ENCODE results near the gene CCNJL. TPM values are rescaled to one million over a fixed set of nuclear protein-coding genes. Genes with fewer than 3 reads are reported as not detected.

CCNJL gene, protein sequence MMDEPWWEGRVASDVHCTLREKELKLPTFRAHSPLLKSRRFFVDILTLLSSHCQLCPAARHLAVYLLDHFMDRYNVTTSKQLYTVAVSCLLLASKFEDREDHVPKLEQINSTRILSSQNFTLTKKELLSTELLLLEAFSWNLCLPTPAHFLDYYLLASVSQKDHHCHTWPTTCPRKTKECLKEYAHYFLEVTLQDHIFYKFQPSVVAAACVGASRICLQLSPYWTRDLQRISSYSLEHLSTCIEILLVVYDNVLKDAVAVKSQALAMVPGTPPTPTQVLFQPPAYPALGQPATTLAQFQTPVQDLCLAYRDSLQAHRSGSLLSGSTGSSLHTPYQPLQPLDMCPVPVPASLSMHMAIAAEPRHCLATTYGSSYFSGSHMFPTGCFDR
- 25.6 TPM for polyA plus RNA-seq (2012; ENCODE audit: insufficient read depth, insufficient read length, low read depth)

DNA sequence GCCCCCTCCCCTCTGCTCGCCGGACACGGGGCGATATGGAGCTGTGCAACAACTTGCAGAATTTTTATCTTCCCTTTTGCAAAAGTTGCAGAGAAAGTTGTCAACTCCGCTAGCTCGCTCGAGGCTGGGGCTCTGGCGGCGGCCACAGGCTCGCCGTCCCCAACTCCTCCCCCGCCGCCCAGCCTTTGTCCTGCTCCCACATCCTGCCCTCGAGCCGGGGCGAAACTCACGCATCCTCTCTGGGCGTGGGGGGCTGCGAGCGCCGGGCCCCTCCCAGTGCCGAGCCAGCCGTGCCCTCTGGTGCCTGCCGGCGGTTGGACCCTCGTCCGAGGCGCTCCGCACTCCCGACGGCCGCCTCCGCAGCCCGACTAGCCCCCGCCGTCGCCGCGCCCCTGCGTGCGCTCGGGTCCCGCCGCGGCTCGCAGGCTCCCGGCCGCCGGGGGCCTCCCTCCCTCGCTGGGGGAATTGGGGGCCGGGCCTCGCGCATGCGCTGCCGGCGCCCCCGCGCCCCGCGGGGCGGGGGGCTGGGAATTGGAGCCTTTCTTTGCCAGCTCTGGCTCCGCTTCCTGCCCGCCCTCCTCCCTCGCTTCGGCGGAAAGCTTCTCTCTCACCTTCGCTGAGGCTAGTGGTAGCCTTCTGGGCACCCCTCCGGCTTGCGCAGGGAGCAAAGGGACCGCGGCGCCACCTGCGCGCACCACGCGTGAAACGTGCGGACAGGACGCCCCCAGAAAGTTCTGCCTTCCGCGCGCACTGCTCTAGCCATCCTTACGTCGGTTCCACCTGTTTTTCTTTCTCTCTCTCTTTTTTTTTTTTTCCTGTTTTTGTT, at the start of gene CCNJL:
Gene CCNJL (minus strand): TSS at position 431 of the 826 bp plus-strand sequence. CDS start 641 bp downstream, outside the sequence.
- TF ChIP-seq, protein P1, sequence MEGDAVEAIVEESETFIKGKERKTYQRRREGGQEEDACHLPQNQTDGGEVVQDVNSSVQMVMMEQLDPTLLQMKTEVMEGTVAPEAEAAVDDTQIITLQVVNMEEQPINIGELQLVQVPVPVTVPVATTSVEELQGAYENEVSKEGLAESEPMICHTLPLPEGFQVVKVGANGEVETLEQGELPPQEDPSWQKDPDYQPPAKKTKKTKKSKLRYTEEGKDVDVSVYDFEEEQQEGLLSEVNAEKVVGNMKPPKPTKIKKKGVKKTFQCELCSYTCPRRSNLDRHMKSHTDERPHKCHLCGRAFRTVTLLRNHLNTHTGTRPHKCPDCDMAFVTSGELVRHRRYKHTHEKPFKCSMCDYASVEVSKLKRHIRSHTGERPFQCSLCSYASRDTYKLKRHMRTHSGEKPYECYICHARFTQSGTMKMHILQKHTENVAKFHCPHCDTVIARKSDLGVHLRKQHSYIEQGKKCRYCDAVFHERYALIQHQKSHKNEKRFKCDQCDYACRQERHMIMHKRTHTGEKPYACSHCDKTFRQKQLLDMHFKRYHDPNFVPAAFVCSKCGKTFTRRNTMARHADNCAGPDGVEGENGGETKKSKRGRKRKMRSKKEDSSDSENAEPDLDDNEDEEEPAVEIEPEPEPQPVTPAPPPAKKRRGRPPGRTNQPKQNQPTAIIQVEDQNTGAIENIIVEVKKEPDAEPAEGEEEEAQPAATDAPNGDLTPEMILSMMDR (IDR thresholded peaks at IDR 0.05; ENCODE audit: low read depth, low read length) = no peak
- Histone ChIP-seq H3K4me1 (no peaks in the 10 kb centered on the region), H3K9me3 (no peaks in the 10 kb centered on the region), H3K36me3 (no peaks in the 10 kb centered on the region), H3K27me3 (no peaks in the 10 kb centered on the region), H3K4me3 (ENCODE audit: low read depth, low read length) (peak within 1 kb of the TSS; percentile 85)
- peak; percentile 84 for DNase-seq

DNA sequence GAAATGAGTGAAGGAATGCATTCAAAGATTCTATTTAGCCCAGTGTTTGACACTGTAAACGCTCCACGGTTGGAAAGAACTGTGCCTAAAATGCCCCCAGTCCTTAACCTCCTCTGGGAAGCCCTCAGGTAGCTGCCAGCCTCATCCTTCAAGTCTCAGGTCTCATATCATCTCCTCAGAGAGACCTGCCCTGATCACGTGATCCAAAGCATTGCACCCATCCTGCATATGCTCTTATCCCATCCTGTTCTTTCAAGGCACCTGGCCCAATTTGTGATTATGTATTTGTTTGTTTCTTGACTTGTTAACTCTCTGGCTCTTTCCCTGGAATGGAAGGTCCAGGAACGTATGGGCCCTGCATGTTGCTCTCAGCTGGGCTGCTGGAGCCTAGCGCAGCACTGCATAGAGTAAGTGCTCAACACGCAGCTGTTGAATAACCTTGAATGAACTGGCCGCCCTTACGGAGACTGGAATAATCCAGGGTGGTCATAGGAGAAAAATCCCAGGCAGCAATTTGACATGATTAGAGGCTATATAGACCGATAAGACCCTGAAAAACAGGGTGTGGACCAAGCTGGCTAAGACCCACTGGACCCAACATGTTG, 49.4 kb upstream of the CCNJL start:
- Histone ChIP-seq H3K36me3 (no peaks in the 10 kb centered on the region), H3K4me3 (ENCODE audit: low read depth, low read length) (no peak overlapping the region), H3K27me3 (no peaks in the 10 kb centered on the region), H3K4me1 (no peaks in the 10 kb centered on the region), H3K9me3 (no peaks in the 10 kb centered on the region)
- TF ChIP-seq, protein P1 (IDR thresholded peaks at IDR 0.05; ENCODE audit: low read depth, low read length) = no peak
- no peak for DNase-seq

DNA sequence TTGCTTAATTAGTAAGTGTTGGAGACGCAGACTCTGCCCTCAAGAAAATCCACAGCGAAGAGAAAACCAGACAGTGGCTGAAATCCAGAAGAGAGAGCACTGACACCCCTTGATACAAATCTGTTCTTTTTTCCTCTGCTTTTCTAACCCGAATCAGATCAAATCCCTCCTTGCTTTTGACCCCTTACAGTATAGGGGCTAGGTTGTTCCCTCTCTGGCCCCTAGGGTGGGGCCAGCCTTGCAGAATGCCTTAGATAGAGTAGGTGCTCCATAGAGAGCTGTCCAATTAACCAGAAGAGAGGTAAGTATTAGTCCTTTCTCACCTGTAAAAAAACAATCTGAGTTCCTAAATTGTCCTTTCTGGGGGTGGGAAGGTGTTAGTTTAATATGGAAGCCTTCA, 47.9 kb upstream of the CCNJL start:
- no peaks in the 10 kb centered on the region for H3K27me3 ChIP-seq
- H3K4me1 ChIP-seq = no peaks in the 10 kb centered on the region
- TF ChIP-seq, protein P1 (IDR thresholded peaks at IDR 0.05; ENCODE audit: low read depth, low read length) = no peak
- H3K4me3 ChIP-seq (ENCODE audit: low read depth, low read length) = no peak overlapping the region
- H3K9me3 ChIP-seq = no peaks in the 10 kb centered on the region
- DNase-seq = no peak
- no peaks in the 10 kb centered on the region for H3K36me3 ChIP-seq

DNA sequence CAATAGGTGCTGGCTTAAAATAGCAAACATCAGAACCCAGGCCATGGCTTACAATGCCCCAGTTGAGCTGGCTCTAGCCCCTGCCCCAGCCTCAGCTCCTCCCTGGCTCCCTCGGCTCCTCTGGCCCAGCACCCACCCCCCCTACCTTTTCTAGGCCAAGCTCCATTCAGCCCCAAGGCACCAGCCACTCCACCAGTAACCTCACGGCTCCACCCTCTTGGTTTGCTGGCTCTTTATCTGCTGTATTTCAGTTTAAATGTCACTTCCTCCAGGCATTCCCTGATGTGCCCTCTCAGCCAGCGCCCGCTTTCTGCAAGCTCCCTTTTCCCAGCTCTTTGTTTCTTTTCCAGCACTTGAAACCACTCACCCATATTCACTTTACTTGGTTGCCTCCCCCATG, 47.5 kb upstream of the CCNJL start:
- Histone ChIP-seq H3K4me1 (no peaks in the 10 kb centered on the region), H3K4me3 (ENCODE audit: low read depth, low read length) (no peak overlapping the region), H3K9me3 (no peaks in the 10 kb centered on the region), H3K27me3 (no peaks in the 10 kb centered on the region), H3K36me3 (no peaks in the 10 kb centered on the region)
- TF ChIP-seq, protein P1 (IDR thresholded peaks at IDR 0.05; ENCODE audit: low read depth, low read length) = no peak
- DNase-seq = no peak

DNA sequence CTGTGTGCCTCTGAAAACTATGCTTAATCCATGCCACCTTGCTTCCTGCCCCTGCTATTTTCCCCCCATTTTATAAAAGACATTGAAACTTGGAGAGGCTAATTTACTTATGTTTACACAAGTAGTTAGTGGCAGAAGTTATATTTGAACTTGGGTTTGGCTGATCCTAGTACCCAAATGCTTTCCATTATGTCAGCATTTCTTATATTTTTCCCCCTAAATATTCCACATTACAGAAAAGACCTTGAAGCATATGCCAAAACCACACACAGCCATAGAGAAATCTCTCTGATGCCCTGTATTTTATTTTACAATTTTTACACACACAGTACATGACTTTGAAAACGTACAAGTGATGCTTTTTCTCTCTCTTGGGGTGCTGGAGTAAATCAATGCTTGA, 46.9 kb upstream of the CCNJL start:
- DNase-seq = no peak
- TF ChIP-seq, protein P1 (IDR thresholded peaks at IDR 0.05; ENCODE audit: low read depth, low read length) = no peak
- H3K4me3 ChIP-seq (ENCODE audit: low read depth, low read length) = no peak overlapping the region
- H3K9me3 ChIP-seq = no peaks in the 10 kb centered on the region
- H3K36me3 ChIP-seq = no peaks in the 10 kb centered on the region
- no peaks in the 10 kb centered on the region for H3K4me1 ChIP-seq
- no peaks in the 10 kb centered on the region for H3K27me3 ChIP-seq
